Neutrophil (primary cell): Measurements from ENCODE around the gene FZD10.

Source experiments
- H3K27ac ChIP-seq: fragments of 200-600 bp; sonication (generic); 2 replicates; pipeline ENCODE4 v1.5.1; 2016; ENCODE audit warnings: mild to moderate bottlenecking, moderate library complexity
- H3K27me3 ChIP-seq: fragments of 200-600 bp; sonication (generic); 2 replicates; pipeline ENCODE4 v1.6.0; 2016; ENCODE audit warnings: mild to moderate bottlenecking
- H3K36me3 ChIP-seq: fragments of 200-600 bp; sonication (generic); 2 replicates; pipeline ENCODE4 v1.5.1; 2017
- H3K4me1 ChIP-seq, 2 experiments: fragments of 200-600 bp in 1 of 2; sonication (generic) in 1 of 2; 1 replicate in 1 of 2; 2 replicates in 1 of 2; pipeline versions ENCODE4 v1.5.1 to v1.6.1; 2013 to 2016; ENCODE audit warnings: low read depth in 1 of 2, low read length in 1 of 2, mild to moderate bottlenecking in 1 of 2, moderate library complexity in 1 of 2; ENCODE audit not compliant: control insufficient read depth in 1 of 2, insufficient read depth in 1 of 2
- H3K4me3 ChIP-seq, 2 experiments: fragments of 200-600 bp in 1 of 2; sonication (generic) in 1 of 2; 1 replicate in 1 of 2; 2 replicates in 1 of 2; pipeline ENCODE4 v1.5.1; 2013 to 2016; ENCODE audit warnings: low read depth in 1 of 2, low read length in 1 of 2, mild to moderate bottlenecking in 1 of 2, moderate library complexity in 1 of 2
- H3K9me3 ChIP-seq: fragments of 200-600 bp; sonication (generic); 2 replicates; pipeline ENCODE4 v1.5.1; 2016
- TF ChIP-seq, protein P1 (sequence below): fragments of 200-600 bp; sonication (generic); IDR thresholded peaks from 2 replicates; pipeline ENCODE4 v1.5.1; 2016; ENCODE audit warnings: antibody characterized with exemption

The FZD10 gene

DNA sequence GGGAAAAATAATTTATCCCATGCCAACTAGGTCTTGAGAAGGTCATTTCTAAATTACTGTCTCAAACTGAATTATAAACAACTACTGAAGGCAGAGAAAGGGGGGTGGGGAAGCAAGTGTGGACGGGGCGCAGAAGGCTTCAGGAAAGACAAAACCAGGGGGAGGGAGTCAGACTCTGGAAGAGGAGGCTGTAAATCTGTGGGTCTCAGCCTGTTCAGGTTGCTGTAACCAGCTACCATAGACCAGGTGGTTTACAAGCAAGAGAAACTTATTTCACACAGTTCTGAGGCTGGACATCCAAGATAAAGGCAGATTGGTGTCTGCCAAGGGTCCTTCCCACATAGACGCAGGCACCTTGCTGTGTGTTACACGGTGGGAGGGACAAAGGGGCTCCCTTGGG lies 39.9 kb upstream of the FZD10 start:
- H3K27me3 ChIP-seq, result peaks cover 6% of the 10 kb centered on the region
- TF ChIP-seq, protein P1, sequence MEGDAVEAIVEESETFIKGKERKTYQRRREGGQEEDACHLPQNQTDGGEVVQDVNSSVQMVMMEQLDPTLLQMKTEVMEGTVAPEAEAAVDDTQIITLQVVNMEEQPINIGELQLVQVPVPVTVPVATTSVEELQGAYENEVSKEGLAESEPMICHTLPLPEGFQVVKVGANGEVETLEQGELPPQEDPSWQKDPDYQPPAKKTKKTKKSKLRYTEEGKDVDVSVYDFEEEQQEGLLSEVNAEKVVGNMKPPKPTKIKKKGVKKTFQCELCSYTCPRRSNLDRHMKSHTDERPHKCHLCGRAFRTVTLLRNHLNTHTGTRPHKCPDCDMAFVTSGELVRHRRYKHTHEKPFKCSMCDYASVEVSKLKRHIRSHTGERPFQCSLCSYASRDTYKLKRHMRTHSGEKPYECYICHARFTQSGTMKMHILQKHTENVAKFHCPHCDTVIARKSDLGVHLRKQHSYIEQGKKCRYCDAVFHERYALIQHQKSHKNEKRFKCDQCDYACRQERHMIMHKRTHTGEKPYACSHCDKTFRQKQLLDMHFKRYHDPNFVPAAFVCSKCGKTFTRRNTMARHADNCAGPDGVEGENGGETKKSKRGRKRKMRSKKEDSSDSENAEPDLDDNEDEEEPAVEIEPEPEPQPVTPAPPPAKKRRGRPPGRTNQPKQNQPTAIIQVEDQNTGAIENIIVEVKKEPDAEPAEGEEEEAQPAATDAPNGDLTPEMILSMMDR, result no peak
- no peaks in the 10 kb centered on the region for H3K4me1 ChIP-seq
- H3K27ac ChIP-seq, result no peak overlapping the region
- no peak overlapping the region for H3K4me3 ChIP-seq
- H3K36me3 ChIP-seq, result no peaks in the 10 kb centered on the region
- no peaks in the 10 kb centered on the region for H3K9me3 ChIP-seq

DNA sequence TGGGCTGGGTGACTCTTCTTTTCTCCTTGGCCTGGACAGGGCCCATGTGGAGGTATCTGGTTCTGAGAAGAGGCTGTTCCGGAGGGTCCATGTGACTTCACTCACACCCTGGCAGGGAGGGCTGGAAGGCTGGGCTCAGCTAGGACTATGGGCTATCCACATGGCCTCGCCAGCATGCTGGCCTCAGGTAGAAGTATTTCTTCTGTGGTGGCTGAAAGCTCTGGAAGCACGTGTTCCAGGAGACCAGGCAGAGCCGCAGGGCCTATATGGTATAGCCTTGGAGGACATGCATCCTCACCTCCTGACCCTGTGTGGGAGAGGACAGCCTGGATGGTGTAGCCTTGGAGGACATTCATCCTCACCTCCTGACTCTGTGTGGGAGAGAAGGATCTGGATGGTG lies 38.2 kb upstream of the FZD10 start:
- Histone ChIP-seq H3K27ac (no peak overlapping the region), H3K4me3 (no peak overlapping the region), H3K4me1 (no peaks in the 10 kb centered on the region), H3K9me3 (no peaks in the 10 kb centered on the region), H3K27me3 (peaks cover 6% of the 10 kb centered on the region), H3K36me3 (no peaks in the 10 kb centered on the region)
- TF ChIP-seq, protein P1, result no peak

DNA sequence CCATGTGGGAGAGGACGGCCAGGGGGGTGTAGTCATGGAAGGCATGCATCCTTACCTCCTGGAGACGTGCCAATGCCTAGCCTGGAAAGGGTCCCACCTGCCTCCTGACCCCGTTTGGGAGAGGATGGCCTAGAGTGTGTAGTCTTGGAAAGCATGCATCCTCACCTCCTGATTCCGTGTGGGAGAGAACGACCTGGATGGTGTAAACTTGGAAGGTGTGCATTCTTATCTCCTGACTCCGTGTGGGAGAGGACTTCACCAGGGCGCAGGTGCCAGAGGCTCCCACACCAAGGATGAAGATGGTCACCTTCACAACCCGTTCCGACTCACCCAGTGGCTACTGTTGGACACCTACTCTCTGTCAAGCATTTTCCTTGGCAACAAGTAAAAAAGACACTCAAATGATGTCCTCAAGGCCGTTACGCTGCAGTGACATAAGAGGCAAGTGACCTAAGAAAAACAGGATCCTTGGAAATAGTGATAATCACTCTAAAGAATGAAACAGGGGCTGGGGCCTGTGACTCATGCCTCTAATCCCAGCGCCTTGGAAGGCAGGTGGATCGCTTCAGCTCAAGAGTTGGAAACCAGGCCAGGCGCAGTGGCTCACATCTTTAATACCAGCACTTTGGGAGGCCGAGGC lies 37.5 kb upstream of the FZD10 start:
- no peaks in the 10 kb centered on the region for H3K9me3 ChIP-seq
- TF ChIP-seq, protein P1, result no peak
- no peak overlapping the region for H3K27ac ChIP-seq
- H3K4me1 ChIP-seq, result no peaks in the 10 kb centered on the region
- H3K27me3 ChIP-seq, result peaks cover 6% of the 10 kb centered on the region
- H3K4me3 ChIP-seq, result no peak overlapping the region
- no peaks in the 10 kb centered on the region for H3K36me3 ChIP-seq

DNA sequence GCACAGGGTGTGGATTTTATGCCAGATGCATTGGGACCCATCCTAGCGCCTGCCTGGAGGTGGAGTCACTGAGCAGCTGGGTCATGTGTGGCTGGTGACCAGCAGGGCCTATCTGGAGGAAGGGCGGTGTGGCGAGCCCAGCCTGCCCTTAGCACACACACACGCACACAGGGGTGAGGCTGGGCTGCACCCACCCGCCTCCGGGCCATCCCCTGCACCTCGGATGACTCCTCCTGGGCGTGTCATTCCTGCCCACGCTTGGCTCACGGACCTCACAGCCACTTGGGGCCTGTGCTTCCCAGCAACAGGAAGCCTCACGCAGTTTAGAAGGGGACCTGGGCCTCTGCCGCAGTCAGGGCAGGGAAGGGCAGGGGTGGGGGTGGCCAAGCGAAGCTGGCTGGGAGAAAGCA lies 36.2 kb upstream of the FZD10 start:
- no peaks in the 10 kb centered on the region for H3K4me1 ChIP-seq
- no peak overlapping the region for H3K27ac ChIP-seq
- no peaks in the 10 kb centered on the region for H3K27me3 ChIP-seq
- H3K9me3 ChIP-seq, result no peaks in the 10 kb centered on the region
- TF ChIP-seq, protein P1, result no peak
- no peaks in the 10 kb centered on the region for H3K36me3 ChIP-seq
- H3K4me3 ChIP-seq, result no peak overlapping the region

DNA sequence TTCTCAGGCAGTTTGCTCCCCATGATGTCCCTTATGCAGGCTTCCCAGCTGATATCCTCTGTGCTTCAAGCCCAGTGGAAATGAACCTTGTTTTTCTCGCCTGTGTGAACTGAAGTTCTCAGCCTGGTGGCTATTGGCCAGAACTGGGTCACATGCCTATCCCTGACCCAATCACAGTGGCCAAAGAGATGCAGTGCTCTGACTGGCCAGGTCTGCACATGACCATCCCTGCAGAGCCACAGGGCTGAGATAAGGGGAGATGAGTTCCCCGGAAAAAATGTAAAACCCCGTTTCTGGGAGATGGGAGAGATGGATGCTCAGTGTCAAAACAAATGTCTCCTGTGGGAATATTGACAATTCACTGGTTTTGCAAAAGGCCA lies 34.7 kb upstream of the FZD10 start:
- H3K4me3 ChIP-seq, result no peak overlapping the region
- TF ChIP-seq, protein P1, result no peak

More for the DNA sequence above, 34.7 kb upstream of the FZD10 start:
- no peaks in the 10 kb centered on the region for H3K4me1 ChIP-seq
- no peaks in the 10 kb centered on the region for H3K36me3 ChIP-seq
- no peak overlapping the region for H3K27ac ChIP-seq
- H3K9me3 ChIP-seq, result no peaks in the 10 kb centered on the region
- no peaks in the 10 kb centered on the region for H3K27me3 ChIP-seq
